ENCODE data around the gene METAP1. TPM values are rescaled to one million over a fixed set of nuclear protein-coding genes. Genes with fewer than 3 reads are reported as not detected.
"Not testable (repeated sequence)": the region's sequence is repeated elsewhere in the genome, so short reads cannot be mapped to it uniquely, and the experiment has no call there.

Gene METAP1
- total and polyA plus RNA-seq, 4 donors: 9.5 to 16.9 (median 13.4) TPM

DNA sequence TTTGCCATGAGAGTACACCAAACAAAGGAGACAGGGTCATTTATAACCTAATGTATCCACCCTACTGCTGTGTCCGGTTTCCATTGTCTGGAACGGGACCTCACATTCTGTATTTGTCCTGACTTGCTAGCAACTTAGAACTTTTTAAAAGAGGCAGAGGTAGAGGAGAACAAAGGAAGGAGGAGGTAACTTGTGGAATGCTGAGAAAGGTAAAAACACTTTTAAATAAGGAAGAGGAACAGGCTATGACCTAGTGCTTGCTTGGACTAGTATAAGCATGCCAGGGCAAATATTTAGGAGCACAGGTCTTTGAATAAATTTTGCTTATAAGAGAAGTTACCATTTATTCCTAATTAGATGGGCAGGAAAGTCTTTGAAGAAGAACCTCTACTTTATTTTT, 96.3 kb downstream of the METAP1 start:
- not testable (repeated sequence) for H3K36me3 ChIP-seq (ENCODE audit: control insufficient read depth in 4 of 4, insufficient read depth in 3 of 4, low read depth in 1 of 4, low read length in 3 of 4); H3K9ac ChIP-seq (ENCODE audit: low read depth in 1 of 2, low read length in 2 of 2); H3K27ac ChIP-seq (ENCODE audit: low read depth in 1 of 2, low read length in 2 of 2); H3K9me3 ChIP-seq (ENCODE audit: control insufficient read depth in 4 of 4, low read length in 3 of 4); DNase-seq (ENCODE audit: low spot score); H3K4me3 ChIP-seq (ENCODE audit: low read depth in 1 of 3, low read length in 3 of 3); H3K27me3 ChIP-seq (ENCODE audit: control insufficient read depth in 4 of 4, insufficient read depth in 4 of 4, low read length in 3 of 4)
- WGBS: 93% methylated on average over 2 of the region's 2 CpGs
- H3K4me1 ChIP-seq (ENCODE audit: control insufficient read depth in 4 of 4, insufficient read depth in 4 of 4, low read length in 3 of 4): peaks cover 2 to 12% (median 6%) of the 10 kb centered on the region in 4 donors

DNA sequence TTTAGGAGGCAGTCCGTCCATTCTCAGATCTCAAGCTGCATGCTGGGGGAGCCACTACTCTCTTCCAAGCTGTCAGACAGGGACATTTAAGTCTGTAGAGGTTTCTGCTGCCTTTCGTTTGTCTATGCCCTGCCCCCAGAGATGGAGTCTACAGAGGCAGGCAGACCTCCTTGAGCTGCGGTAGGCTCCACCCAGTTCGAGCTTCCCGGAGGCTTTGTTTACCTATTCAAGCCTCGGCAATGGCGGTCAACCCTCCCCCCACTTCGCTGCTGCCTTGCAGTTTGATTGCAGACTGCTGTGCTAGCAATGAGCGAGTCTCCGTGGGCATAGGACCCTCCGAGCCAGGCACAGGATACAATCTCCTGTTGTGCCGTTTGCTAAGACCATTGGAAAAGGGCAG, 103.8 kb downstream of the METAP1 start:
- no peak for DNase-seq (ENCODE audit: low spot score)
- H3K9ac ChIP-seq (ENCODE audit: low read depth in 1 of 2, low read length in 2 of 2): no peak overlapping the region
- peaks cover 0 to 2% (median 0%) of the 10 kb centered on the region in 4 donors for H3K36me3 ChIP-seq (ENCODE audit: control insufficient read depth in 4 of 4, insufficient read depth in 3 of 4, low read depth in 1 of 4, low read length in 3 of 4)
- no peaks in the 10 kb centered on the region for H3K27me3 ChIP-seq (ENCODE audit: control insufficient read depth in 4 of 4, insufficient read depth in 4 of 4, low read length in 3 of 4)
- no peaks in the 10 kb centered on the region for H3K9me3 ChIP-seq (ENCODE audit: control insufficient read depth in 4 of 4, low read length in 3 of 4)
- WGBS: 93% methylated on average over 12 of the region's 12 CpGs
- H3K27ac ChIP-seq (ENCODE audit: low read depth in 1 of 2, low read length in 2 of 2): no peak overlapping the region
- H3K4me1 ChIP-seq (ENCODE audit: control insufficient read depth in 4 of 4, insufficient read depth in 4 of 4, low read length in 3 of 4): no peaks in the 10 kb centered on the region
- no peak for TF ChIP-seq HNF4A (conservative IDR thresholded peaks at IDR 0.05)
- TF ChIP-seq, protein P1, sequence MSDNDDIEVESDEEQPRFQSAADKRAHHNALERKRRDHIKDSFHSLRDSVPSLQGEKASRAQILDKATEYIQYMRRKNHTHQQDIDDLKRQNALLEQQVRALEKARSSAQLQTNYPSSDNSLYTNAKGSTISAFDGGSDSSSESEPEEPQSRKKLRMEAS (IDR thresholded peaks at IDR 0.05): no peak
- TF ChIP-seq NR2F2 (IDR thresholded peaks at IDR 0.05): no peak
- TF ChIP-seq YY1 (IDR thresholded peaks at IDR 0.05): no peak
- TF ChIP-seq, protein P2, sequence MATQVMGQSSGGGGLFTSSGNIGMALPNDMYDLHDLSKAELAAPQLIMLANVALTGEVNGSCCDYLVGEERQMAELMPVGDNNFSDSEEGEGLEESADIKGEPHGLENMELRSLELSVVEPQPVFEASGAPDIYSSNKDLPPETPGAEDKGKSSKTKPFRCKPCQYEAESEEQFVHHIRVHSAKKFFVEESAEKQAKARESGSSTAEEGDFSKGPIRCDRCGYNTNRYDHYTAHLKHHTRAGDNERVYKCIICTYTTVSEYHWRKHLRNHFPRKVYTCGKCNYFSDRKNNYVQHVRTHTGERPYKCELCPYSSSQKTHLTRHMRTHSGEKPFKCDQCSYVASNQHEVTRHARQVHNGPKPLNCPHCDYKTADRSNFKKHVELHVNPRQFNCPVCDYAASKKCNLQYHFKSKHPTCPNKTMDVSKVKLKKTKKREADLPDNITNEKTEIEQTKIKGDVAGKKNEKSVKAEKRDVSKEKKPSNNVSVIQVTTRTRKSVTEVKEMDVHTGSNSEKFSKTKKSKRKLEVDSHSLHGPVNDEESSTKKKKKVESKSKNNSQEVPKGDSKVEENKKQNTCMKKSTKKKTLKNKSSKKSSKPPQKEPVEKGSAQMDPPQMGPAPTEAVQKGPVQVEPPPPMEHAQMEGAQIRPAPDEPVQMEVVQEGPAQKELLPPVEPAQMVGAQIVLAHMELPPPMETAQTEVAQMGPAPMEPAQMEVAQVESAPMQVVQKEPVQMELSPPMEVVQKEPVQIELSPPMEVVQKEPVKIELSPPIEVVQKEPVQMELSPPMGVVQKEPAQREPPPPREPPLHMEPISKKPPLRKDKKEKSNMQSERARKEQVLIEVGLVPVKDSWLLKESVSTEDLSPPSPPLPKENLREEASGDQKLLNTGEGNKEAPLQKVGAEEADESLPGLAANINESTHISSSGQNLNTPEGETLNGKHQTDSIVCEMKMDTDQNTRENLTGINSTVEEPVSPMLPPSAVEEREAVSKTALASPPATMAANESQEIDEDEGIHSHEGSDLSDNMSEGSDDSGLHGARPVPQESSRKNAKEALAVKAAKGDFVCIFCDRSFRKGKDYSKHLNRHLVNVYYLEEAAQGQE (IDR thresholded peaks at IDR 0.05): no peak
- no peak for TF ChIP-seq FOXA2 (IDR thresholded peaks at IDR 0.05)
- TF ChIP-seq RAD21 (IDR thresholded peaks at IDR 0.05): no peak
- TF ChIP-seq EGR1 (IDR thresholded peaks at IDR 0.05; ENCODE audit: low read depth in 2 of 2): no peak
- TF ChIP-seq, protein P3, sequence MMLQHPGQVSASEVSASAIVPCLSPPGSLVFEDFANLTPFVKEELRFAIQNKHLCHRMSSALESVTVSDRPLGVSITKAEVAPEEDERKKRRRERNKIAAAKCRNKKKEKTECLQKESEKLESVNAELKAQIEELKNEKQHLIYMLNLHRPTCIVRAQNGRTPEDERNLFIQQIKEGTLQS (IDR thresholded peaks at IDR 0.05): no peak
- TF ChIP-seq, protein P4, sequence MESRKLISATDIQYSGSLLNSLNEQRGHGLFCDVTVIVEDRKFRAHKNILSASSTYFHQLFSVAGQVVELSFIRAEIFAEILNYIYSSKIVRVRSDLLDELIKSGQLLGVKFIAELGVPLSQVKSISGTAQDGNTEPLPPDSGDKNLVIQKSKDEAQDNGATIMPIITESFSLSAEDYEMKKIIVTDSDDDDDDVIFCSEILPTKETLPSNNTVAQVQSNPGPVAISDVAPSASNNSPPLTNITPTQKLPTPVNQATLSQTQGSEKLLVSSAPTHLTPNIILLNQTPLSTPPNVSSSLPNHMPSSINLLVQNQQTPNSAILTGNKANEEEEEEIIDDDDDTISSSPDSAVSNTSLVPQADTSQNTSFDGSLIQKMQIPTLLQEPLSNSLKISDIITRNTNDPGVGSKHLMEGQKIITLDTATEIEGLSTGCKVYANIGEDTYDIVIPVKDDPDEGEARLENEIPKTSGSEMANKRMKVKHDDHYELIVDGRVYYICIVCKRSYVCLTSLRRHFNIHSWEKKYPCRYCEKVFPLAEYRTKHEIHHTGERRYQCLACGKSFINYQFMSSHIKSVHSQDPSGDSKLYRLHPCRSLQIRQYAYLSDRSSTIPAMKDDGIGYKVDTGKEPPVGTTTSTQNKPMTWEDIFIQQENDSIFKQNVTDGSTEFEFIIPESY (IDR thresholded peaks at IDR 0.05): no peak
- no peak for TF ChIP-seq HNF4G (IDR thresholded peaks at IDR 0.05)
- no peak for TF ChIP-seq FOXA1 (IDR thresholded peaks at IDR 0.05)
- TF ChIP-seq TAF1 (conservative IDR thresholded peaks at IDR 0.05): no peak
- no peak for TF ChIP-seq RXRA (IDR thresholded peaks at IDR 0.05)
- no peak for TF ChIP-seq JUND (IDR thresholded peaks at IDR 0.05)
- no peak overlapping the region for H3K4me3 ChIP-seq (ENCODE audit: low read depth in 1 of 3, low read length in 3 of 3)

DNA sequence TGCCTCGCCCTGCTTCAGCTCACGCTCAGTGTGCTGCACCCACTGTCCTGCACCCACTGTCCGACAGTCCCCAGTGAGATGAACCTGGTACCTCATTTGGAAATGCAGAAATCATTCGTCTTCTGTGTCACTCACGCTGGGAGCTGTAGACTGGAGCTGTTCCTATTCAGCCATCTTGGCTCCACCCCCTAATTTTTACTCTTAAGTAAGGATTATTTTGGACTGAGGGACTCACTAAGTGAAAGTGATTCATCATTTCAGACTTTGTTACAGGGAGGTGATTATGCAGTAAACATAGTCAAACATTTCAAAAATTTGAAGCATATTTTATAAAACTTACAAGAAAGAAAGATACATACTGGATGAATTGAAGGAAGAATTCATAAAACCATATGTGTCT, 104.3 kb downstream of the METAP1 start:
- WGBS: 89% methylated on average over 5 of the region's 5 CpGs
- not testable (repeated sequence) for H3K4me3 ChIP-seq (ENCODE audit: low read depth in 1 of 3, low read length in 3 of 3); H3K36me3 ChIP-seq (ENCODE audit: control insufficient read depth in 4 of 4, insufficient read depth in 3 of 4, low read depth in 1 of 4, low read length in 3 of 4)

More for the DNA sequence above, 104.3 kb downstream of the METAP1 start:
- not testable (repeated sequence) for H3K27ac ChIP-seq (ENCODE audit: low read depth in 1 of 2, low read length in 2 of 2); H3K9me3 ChIP-seq (ENCODE audit: control insufficient read depth in 4 of 4, low read length in 3 of 4); H3K27me3 ChIP-seq (ENCODE audit: control insufficient read depth in 4 of 4, insufficient read depth in 4 of 4, low read length in 3 of 4); DNase-seq (ENCODE audit: low spot score); H3K9ac ChIP-seq (ENCODE audit: low read depth in 1 of 2, low read length in 2 of 2); H3K4me1 ChIP-seq (ENCODE audit: control insufficient read depth in 4 of 4, insufficient read depth in 4 of 4, low read length in 3 of 4)

Data from liver (tissue), 9 donors.